ENCODE measurements around the gene PICALM. TPM values are rescaled to one million over a fixed set of nuclear protein-coding genes. Genes with fewer than 3 reads are reported as not detected.

Gene PICALM
- total RNA-seq, 1 donor from 2014 or later: 150 TPM

GRCh38 chr11:86035920-86036319 lies 33.0 kb downstream of the PICALM start:
- H3K27me3 Mint-ChIP-seq (ENCODE audit: low read depth): no peaks in the 10 kb centered on the region
- TF ChIP-seq CTCF (IDR thresholded peaks at IDR 0.05; ENCODE audit: unreplicated experiment): no peak
- H3K36me3 Mint-ChIP-seq: peaks cover 9% of the 10 kb centered on the region
- peak overlapping the region; percentile 32 for H3K27ac Mint-ChIP-seq
- no peaks in the 10 kb centered on the region for H3K9me3 Mint-ChIP-seq
- peaks cover 23% of the 10 kb centered on the region for H3K4me1 Mint-ChIP-seq
- no peak overlapping the region for H3K4me3 Mint-ChIP-seq
- DNase-seq (ENCODE audit: low spot score in 2 of 2, unreplicated experiment in 2 of 2): no peak

GRCh38 chr11:86035164-86035563 lies 33.7 kb downstream of the PICALM start:
- peak overlapping the region; percentile 33 for H3K27ac Mint-ChIP-seq
- H3K4me3 Mint-ChIP-seq: no peak overlapping the region
- no peak for DNase-seq (ENCODE audit: low spot score in 2 of 2, unreplicated experiment in 2 of 2)
- peaks cover 12% of the 10 kb centered on the region for H3K36me3 Mint-ChIP-seq
- no peaks in the 10 kb centered on the region for H3K9me3 Mint-ChIP-seq
- TF ChIP-seq CTCF (IDR thresholded peaks at IDR 0.05; ENCODE audit: unreplicated experiment): no peak
- H3K4me1 Mint-ChIP-seq: peaks cover 23% of the 10 kb centered on the region
- H3K27me3 Mint-ChIP-seq (ENCODE audit: low read depth): no peaks in the 10 kb centered on the region

GRCh38 chr11:86034710-86035109 lies 34.2 kb downstream of the PICALM start:
- peak overlapping the region; percentile 6 for H3K27ac Mint-ChIP-seq
- H3K4me3 Mint-ChIP-seq: no peak overlapping the region
- H3K36me3 Mint-ChIP-seq: peaks cover 12% of the 10 kb centered on the region
- no peak for TF ChIP-seq CTCF (IDR thresholded peaks at IDR 0.05; ENCODE audit: unreplicated experiment)
- H3K27me3 Mint-ChIP-seq (ENCODE audit: low read depth): no peaks in the 10 kb centered on the region
- peaks cover 23% of the 10 kb centered on the region for H3K4me1 Mint-ChIP-seq
- no peak for DNase-seq (ENCODE audit: low spot score in 2 of 2, unreplicated experiment in 2 of 2)
- no peaks in the 10 kb centered on the region for H3K9me3 Mint-ChIP-seq

- Mint-ChIP-seq H3K27me3 (ENCODE audit: low read depth) (no peaks in the 10 kb centered on the region), H3K27ac (no peak overlapping the region), H3K4me1 (peaks cover 3% of the 10 kb centered on the region), H3K4me3 (no peak overlapping the region), H3K36me3 (peaks cover 54% of the 10 kb centered on the region), H3K9me3 (peaks cover 12% of the 10 kb centered on the region)
- TF ChIP-seq CTCF (IDR thresholded peaks at IDR 0.05; ENCODE audit: unreplicated experiment): no peak
- no peak for DNase-seq (ENCODE audit: low spot score in 2 of 2, unreplicated experiment in 2 of 2)
These were observed 47.5 kb downstream of the PICALM start for GRCh38 chr11:86021377-86021776.

GRCh38 chr11:86018249-86018648 lies 50.6 kb downstream of the PICALM start:
- peaks cover 29% of the 10 kb centered on the region for H3K4me1 Mint-ChIP-seq
- H3K9me3 Mint-ChIP-seq: peaks cover 12% of the 10 kb centered on the region
- H3K27me3 Mint-ChIP-seq (ENCODE audit: low read depth): no peaks in the 10 kb centered on the region
- H3K4me3 Mint-ChIP-seq: no peak overlapping the region
- TF ChIP-seq CTCF (IDR thresholded peaks at IDR 0.05; ENCODE audit: unreplicated experiment): no peak
- no peak overlapping the region for H3K27ac Mint-ChIP-seq
- peaks cover 42% of the 10 kb centered on the region for H3K36me3 Mint-ChIP-seq
- no peak for DNase-seq (ENCODE audit: low spot score in 2 of 2, unreplicated experiment in 2 of 2)

GRCh38 chr11:86016451-86016850 lies 52.4 kb downstream of the PICALM start:
- Mint-ChIP-seq H3K36me3 (peaks cover 32% of the 10 kb centered on the region), H3K4me1 (peaks cover 31% of the 10 kb centered on the region)

More at GRCh38 chr11:86016451-86016850, 52.4 kb downstream of the PICALM start:
- H3K4me3 Mint-ChIP-seq: no peak overlapping the region
- peaks cover 12% of the 10 kb centered on the region for H3K9me3 Mint-ChIP-seq
- no peak for DNase-seq (ENCODE audit: low spot score in 2 of 2, unreplicated experiment in 2 of 2)
- no peaks in the 10 kb centered on the region for H3K27me3 Mint-ChIP-seq (ENCODE audit: low read depth)
- no peak for TF ChIP-seq CTCF (IDR thresholded peaks at IDR 0.05; ENCODE audit: unreplicated experiment)
- peak overlapping the region; percentile 53 for H3K27ac Mint-ChIP-seq

Data from mesothelial cell of epicardium (in vitro differentiated cells).